Stimulated activated CD4-positive, alpha-beta T cell treated with anti-CD3 and anti-CD28 coated beads, Interleukin-12 subunit alpha, Interleukin-12 subunit beta, amount 100 ng/mL, for 4 hours (primary cell): ENCODE data around the gene TSC22D2.

Experiments used
- DNase-seq: peaks from one replicate; pipeline ENCODE4 v3.0.0-alpha.2; 2020

TSC22D2 gene

DNA sequence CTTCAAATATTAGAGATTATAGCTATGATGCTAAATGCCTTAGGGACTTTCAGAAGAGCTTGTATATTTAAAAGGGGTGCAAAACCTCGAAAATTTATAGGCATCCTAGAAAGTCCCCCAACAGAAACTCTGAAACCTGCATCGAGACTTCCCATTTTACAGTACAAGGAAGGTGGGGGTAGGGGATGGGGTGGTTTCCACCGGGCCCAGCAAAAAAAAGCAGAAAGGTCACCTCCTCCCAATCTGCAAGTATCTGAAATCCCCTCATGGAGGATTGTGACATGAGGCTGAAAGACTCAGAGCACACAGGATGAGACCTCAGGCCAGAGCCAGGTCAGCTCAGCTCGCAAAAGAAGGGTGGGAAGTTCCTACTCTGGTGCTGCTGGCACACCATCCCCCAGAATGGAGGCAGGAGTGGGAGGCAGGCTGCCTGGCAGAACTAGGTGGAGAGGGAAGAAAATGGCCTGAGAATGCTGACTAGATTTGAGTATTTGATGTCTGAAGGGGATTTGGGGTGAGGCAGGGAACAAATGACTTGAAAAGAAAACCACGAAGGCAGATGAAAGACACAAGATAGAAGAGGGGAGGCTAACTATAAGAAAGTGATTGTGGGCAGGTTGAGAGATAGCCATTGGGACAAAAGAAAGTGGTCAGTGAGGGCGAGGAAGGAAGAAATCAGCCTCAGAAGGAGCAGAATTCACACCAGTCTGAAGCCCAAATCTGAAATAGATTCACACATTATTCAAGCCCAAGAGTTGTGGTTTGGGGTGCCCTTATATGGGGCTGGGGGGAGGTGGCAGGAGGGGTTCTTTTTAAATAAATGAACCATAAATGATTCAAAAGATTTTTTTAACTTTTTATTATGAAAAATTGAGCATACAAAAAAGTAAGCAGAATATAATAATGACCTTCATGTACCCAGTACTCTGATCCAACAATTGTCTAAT, 22.5 kb upstream of the TSC22D2 start:
- DNase-seq, result no peak

DNA sequence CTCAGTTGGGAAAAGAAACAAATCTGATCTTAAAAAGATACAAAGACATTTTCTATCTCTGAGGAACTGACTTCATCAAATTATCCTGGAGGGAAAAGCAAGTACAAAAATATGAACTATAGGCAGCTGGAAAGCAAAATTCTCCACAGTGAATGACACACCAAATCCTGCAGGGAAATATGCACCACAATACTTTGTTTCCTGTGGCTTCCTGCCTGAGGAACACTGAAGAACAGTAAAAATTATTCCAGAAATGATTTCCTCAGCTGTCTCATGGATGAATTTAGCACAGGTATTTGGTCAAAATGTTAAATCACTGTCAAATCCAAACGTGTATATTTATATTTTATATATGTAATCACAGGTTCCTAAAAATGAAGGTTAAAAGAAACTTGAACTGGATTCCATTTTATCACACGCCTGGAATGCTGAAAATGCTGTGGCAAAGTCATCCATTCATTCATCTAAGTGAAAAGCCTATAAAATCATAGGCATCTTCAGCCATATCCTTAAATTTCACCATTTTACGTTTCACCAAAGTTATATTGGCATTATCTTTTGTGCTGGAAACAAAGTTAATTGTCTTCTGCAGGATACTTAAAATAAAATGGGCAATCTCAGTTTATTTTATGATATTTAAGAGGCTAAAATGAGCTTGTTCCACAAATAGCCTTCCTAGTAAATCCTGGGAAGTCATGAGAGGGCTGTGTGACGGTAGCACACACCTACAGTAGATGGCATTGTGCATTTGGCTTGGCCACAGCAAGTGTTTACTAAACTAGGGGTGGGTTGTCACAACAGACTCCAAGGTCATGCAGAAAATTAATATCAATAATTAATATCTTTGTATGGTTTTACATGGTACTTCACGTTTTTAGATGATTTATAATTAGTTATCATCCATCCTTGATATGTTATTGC, 19.3 kb upstream of the TSC22D2 start:
- no peak for DNase-seq

DNA sequence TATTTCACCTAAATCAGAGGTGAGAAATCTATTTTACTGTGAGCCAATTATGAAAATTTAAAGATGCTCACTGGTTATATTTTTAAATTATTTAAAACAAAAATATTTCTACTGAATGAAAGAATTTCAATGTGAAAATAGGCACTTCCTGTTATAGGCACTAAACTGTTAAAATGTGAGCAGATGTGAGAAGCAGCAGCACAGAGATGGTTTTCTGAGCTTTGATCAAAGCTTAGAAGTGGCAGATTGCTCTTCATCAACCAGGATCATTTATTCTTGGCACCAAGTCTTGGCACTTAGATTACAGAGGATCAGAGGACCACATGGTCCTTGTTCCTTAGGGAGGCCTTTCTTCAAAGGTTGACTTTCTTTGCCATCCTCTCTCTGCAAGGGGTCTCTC, 18.0 kb upstream of the TSC22D2 start:
- DNase-seq, result no peak

DNA sequence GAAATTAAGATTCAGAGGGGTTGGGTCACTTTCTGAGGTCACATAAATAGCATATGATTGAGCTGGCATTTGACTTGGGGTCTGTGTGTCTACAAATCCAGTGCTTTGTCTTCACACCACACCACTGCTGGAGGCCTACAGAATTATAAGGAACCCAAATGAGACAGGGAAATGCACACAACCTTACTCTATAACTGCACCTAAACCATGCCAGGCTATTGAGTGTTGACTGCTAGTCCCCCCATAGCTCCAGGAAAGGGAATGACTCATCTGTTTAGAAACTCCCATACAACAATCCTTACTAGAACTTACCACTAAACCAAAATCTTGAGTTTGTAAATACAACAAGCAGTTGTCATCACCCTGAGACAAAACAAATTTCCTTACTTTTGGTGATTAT, 16.9 kb upstream of the TSC22D2 start:
- no peak for DNase-seq

DNA sequence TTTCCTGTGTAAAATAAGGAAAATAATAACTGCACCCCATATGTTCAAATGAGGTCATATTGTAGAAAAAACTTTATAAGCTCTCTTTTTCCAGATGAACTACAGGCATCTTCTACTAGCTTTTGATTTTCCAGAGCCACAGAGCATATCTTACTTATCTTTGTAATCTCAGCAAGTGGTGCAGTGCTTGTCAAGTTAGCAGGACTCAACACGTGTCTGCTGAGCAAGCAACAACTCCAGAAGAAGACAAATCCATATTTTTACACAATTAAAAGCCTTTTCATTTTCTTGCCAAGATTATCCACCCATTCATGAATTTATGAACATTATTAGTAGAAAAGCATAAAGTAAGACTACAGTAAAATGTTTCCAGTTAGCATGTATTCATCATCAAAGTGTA, 14.4 kb upstream of the TSC22D2 start:
- no peak for DNase-seq

DNA sequence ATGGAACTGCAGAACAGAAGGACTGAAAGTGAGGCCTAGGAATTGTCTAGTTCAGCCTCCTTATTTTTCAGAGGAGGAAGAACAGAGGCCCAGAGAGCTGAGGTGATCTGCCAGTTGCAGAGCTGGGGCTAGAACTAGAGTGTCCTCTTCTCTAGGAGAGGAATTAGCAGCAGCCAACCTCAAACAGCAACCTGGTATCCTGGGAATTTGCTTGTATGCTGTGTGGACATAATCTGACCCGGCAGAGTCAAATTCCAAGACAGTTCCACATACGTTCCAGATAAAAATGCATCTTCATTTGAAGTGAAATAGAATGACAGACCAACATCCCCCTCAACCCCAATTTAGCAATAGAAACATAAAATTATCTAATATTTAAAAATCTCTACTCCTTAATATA, 13.5 kb upstream of the TSC22D2 start:
- DNase-seq, result no peak

DNA sequence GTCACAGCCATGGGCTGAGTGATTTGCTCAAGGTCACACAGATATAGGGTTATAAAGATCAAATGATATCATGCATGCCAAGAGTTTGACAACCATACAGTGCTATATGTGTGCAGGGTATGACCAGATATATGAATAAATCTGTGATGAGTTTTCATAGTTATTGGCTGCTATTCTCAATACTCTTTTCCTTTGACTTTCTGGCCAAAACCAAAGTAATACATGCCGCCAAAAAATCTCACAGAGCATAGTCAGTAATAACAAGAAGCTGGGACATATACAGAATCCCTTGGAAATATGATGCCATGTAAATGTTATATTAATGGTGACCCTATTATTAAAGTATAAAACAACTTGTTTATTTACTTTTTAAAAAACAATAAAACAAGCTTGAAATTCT, 11.6 kb upstream of the TSC22D2 start:
- no peak for DNase-seq

DNA sequence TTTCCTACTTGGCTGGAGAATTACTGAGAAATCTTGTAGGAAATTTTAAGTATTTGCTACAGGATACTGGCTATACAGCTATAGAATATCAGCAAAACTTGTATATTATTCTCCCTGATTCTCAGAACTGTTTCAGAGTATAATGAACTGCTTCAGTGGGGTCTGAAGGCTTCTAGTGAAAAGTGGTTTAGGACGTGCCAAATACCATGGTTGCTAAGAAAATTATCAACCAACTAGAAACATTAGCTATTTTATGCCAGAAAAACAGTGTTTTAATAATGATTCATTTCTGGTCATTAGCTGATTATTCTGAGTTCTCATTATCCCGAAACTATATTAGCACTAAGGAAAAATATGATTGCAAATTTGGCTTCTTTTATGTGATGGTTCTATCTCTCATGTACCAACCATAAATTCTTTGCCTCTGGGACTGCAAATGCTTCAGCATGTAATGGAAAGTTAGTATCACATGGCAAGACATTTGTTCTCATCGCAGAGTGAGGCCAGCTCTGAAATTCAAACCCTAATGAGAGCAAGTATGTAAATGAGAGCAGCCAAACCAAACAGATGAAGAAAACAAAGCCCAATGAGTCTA, 11.0 kb upstream of the TSC22D2 start:
- no peak for DNase-seq

DNA sequence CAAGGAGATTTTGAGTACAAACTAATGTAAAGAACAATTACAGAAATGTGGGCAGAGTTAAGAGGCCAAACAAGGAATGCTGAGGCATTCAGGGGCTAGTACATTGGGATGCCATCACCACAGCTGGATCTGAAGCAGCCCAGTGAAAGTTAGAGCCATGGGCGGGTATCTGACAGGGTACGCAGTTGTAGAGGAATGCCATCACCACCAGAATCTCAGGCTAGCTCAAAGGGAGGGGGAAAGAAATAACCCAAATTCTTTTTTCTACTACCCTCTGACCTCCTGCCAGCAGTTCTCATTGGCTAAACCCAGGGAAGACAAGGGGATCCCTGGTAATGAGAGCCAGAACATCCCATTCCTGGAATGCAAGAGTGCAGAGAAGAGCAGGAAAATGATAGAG, 9.0 kb upstream of the TSC22D2 start:
- DNase-seq, result no peak

DNA sequence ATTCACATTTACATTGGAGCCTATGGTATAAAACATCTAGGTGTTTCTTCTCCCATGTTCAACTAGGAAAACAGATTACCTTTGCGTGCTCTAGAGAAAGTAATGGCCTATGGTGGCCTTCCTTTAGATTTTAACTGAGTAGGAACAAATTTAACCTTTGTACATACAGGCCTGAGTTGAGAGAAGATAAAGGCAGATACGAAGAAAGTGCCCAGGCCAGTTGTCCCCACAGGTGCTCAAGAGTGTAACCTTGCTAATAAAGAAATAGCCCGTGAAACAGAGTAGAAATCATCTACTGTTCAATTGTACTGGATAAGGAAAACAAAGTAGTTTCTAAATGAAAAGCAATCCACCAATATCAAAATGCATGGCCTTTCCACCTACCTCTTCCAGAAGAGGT, 6.8 kb upstream of the TSC22D2 start:
- no peak for DNase-seq

DNA sequence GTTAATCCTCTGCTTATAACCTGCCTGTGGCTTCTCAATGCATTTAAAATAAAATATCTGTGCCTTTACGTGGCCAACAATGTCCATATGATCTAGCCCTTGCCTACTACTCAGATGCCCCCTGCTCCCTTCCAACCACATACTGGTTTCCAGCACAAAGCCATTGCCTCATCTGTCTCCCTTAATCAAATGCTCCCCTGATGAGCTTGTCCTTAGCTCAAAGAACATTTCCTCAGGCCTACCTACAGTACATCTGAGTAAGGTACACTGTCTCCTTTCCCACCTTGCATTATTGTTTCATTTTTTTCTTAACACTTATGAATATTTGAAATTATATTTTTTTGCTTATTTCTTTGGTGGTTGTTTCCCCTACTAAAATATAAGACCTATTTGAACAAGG, 5.9 kb upstream of the TSC22D2 start:
- no peak for DNase-seq

DNA sequence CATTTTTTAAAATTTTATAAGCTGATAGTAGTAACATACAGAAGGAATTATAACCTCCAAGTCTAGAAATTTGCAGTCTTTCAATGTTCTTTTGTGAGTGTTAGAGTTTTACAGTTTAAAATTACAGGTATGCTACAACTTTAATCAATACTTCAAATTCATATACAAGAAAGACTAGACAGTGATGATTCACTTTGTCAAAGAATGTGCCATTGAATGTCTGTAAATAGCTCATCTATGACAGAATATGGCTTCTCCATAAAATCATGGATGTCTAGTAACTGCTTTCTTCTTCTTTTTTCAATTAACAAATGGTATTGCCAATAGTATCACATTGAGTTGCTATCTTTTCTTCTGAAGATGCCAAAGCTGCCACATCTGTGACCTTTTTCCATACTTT, 4.1 kb upstream of the TSC22D2 start:
- no peak for DNase-seq

DNA sequence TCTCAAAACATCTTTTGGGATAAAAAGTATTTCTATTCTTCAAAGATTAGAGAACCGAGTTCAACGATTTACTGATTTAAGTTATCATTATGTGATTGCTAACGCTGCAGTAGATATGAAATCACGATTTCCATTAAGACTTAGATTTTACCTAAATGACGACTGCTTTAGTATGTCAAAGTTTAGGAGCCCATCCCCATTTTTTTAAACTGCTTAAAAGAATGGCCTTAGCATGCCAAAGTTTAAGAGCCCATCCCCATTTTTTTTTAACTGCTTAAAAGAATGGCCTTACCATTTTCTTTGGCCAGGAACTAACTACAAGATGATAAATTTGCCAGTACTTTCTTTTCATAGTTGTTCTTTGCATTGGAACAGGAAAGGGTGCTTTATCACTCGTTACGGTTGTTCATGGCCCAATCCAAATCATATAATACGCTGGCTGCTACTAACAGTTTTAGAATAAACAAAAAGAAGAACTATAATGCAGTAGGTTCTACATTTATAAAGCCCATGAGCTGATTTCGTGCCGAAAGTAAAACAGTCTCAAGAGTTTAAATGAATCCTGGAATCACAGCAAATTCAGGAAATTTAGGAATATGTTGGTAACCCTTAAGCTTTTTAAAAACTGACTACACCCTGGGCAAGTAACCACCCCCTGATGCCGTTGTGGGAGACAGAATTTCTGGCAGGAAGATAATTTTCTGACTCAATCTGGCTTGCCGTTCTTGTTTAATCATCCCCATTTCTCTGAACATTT, 869 bp upstream of the TSC22D2 start:
- no peak for DNase-seq

DNA sequence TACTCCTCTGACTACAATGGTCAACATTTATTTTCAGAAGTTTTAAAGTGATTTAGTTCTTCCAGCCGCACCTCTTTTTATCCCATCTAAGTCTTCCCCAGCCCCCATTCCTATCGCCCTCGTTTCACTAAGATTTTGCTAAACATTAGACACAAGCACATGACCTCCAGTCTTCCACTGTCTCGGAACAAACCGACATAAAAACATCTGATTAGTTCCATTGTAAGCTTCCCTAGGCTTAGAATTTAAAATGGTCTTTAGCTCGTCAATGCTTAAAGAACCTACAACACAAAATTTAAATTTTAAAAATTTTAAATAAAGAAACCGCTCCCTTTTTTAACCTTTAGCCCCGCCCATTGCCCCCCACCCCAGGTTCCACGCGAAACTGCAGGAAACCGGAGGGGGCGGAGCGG, 284 bp upstream of the TSC22D2 start:
- peak; percentile 5 for DNase-seq

DNA sequence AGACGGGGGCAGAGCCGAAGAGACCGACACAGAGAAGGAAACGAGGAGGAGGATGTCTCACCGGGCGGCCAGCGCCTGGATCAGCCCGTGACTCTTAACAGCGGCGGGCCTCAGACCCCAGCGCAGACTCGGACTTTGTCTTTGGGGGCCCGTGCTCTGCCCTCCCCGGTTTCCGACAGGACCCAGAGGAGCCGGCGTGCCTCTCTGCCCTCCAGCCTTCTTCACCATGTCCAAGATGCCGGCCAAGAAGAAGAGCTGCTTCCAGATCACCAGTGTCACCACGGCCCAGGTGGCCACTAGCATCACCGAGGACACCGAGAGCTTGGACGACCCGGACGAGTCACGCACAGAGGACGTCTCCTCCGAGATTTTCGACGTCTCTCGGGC, 1.0 kb downstream of the TSC22D2 start:
- DNase-seq, result no peak

DNA sequence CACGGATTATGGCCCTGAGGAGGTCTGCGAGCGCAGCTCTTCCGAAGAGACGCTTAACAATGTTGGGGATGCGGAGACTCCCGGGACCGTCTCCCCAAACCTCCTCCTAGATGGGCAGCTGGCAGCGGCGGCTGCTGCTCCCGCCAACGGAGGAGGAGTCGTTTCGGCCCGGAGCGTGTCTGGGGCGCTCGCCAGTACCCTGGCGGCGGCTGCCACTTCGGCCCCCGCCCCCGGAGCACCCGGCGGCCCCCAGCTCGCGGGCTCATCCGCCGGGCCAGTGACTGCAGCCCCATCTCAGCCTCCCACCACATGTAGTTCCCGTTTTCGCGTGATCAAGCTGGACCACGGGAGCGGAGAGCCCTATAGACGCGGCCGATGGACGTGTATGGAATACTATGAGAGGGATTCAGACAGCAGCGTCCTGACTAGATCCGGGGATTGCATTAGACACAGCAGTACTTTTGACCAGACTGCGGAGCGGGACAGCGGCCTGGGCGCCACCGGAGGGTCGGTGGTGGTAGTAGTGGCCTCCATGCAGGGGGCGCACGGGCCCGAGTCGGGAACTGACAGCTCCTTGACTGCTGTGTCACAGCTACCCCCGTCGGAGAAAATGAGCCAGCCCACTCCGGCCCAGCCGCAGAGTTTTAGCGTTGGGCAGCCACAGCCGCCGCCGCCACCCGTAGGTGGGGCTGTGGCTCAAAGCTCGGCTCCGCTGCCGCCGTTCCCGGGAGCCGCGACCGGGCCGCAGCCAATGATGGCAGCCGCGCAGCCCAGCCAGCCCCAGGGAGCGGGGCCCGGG, 1.6 kb downstream of the TSC22D2 start:
- DNase-seq, result peak; percentile 62

DNA sequence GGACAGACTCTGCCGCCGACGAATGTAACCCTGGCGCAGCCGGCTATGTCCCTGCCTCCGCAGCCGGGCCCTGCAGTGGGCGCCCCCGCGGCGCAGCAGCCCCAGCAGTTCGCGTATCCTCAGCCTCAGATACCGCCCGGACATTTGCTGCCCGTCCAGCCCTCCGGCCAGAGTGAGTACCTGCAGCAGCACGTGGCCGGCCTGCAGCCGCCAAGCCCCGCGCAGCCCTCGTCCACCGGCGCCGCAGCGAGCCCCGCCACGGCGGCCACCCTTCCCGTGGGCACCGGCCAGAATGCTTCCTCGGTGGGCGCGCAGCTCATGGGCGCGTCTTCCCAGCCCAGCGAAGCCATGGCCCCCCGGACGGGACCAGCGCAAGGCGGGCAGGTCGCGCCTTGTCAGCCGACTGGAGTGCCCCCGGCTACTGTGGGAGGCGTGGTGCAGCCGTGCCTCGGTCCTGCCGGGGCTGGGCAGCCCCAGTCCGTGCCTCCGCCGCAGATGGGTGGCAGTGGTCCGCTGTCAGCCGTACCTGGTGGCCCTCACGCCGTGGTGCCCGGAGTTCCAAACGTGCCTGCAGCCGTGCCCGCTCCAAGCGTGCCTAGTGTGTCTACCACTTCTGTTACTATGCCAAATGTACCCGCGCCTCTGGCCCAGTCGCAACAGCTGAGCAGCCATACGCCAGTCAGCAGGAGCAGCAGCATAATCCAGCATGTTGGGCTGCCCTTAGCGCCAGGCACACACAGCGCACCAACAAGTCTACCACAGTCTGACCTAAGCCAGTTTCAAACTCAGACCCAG, 2.4 kb downstream of the TSC22D2 start:
- peak; percentile 6 for DNase-seq

DNA sequence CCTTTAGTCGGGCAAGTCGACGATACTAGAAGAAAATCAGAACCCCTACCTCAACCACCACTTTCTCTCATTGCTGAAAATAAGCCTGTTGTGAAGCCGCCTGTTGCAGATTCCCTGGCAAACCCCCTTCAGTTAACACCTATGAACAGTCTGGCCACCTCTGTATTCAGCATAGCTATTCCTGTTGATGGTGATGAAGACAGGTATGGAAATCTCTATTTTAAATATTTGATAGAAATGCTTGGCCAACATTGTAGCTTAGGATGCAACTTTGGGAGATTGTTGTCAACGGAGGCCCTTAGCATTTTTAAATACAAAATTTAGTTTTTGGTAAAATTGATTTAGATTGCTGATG, 3.0 kb downstream of the TSC22D2 start:
- no peak for DNase-seq

DNA sequence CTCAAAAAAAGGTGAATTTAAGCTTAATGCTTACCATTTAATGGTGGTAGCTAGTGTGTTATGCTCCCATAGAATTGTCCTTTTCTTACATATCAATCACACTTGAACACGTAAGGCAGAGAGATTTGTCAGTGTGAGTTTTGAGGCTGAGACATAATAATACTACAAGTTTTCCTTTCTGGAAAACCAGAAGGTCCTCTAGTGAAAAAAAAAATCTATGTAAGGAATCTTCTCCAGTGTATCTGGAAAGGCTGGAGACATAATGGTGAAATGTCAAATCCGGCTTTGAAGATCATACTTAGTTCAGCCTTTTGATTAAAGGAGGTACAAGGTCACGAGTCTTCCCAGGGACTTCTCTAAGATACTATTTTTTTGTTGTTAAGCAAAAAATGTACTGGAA, 3.4 kb downstream of the TSC22D2 start:
- DNase-seq, result no peak

DNA sequence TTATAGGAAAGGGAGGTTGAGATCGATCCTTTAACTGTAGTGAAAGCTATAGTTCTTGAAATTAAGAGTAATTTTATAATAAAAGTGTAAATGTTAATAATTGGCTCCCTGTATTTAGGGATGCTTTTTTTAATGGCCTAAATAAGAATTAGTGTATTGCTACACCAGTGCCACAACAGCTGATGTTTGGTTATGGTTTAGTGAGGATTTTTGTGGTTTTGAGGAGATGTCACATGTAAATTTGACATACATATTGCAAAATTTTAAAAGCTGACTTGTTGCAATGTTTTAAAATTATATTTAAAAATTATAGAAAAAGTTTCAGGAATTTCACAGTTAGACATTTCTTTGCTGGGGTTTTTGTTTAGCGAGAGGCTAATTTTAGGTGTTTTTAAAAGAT, 3.9 kb downstream of the TSC22D2 start:
- DNase-seq, result no peak

DNA sequence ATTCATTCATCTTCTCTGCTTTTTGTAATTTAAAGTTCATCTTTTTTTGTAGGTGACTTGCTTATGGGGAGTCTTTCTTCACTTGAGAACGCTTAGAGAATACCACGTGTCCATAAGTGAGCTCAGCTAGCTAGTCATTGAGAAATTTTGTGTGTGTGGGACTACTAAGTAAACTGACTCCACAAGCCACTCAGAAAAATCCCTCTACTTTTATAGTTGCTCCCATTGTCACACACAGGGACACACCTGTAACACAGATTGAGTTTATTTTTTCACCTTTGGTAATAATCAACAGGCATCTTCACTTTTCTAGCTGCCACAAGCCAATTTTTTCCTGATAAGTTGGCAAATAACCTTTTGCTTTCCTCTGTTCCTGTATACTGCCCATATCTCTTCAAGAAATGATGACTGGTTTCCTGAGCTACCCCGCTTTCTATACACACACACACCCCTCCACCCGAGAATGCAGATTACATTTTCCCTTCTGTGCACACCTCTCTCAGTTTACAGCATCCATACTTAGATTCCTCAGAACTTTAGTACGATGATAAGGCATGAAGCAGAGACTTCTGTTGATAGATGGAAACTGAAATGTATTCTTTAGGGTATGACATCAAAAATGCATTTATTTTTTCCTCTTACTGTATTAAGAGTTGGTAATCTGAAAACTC, 4.6 kb downstream of the TSC22D2 start:
- no peak for DNase-seq
